Right atrium auricular region (tissue), 2 donors: ENCODE results near the gene HIBCH. TPM values are rescaled to one million over a fixed set of nuclear protein-coding genes. Genes with fewer than 3 reads are reported as not detected.
"Not testable (repeated sequence)": the region's sequence is repeated elsewhere in the genome, so short reads cannot be mapped to it uniquely, and the experiment has no call there.

Experiments used
- DNase-seq: peaks from one replicate; pipeline ENCODE4 v3.0.0-alpha.2; 2019; ENCODE audit warnings: low spot score
- H3K27ac ChIP-seq, 2 donors: fragments of 200-600 bp; sonication (generic); 1 replicate in 1 of 2; 2 replicates in 1 of 2; pipeline ENCODE4 v1.5.1; 2016 to 2019
- H3K27me3 ChIP-seq, 2 donors: fragments of 200-600 bp; sonication (generic); one replicate each; pipeline versions ENCODE4 v1.5.1 to v1.6.0; 2017 to 2019
- H3K36me3 ChIP-seq: fragments of 200-600 bp; sonication (generic); one replicate; pipeline ENCODE4 v1.5.1; 2016
- H3K4me1 ChIP-seq, 2 donors: fragments of 200-600 bp; sonication (generic); one replicate each; pipeline versions ENCODE4 v1.5.1 to v1.6.0; 2017 to 2019
- H3K4me3 ChIP-seq, 2 donors: fragments of 200-600 bp; sonication (generic); 1 replicate in 1 of 2; 2 replicates in 1 of 2; pipeline ENCODE4 v1.5.1; 2017 to 2019; ENCODE audit warnings: mild to moderate bottlenecking in 1 of 2, moderate library complexity in 1 of 2
- H3K9me3 ChIP-seq, 2 donors: fragments of 200-600 bp; sonication (generic); one replicate each; pipeline ENCODE4 v1.5.1; 2019
- total RNA-seq, 2 donors: library from RNA; depleted of rRNA; stranded (reverse); fragments of >200 nt; gene quantifications; one replicate each; pipeline ENCODE4 v1.1.0, GENCODE V29; 2016
- TF ChIP-seq, protein P1 (sequence below), 2 donors: fragments of 200-600 bp; sonication (generic); IDR thresholded peaks; one replicate each; pipeline ENCODE4 v1.5.1; 2019; ENCODE audit warnings: antibody characterized with exemption in 2 of 2

Gene HIBCH
- total RNA-seq, 2 donors from 2014 or later: 11.9 to 17.6 TPM

DNA sequence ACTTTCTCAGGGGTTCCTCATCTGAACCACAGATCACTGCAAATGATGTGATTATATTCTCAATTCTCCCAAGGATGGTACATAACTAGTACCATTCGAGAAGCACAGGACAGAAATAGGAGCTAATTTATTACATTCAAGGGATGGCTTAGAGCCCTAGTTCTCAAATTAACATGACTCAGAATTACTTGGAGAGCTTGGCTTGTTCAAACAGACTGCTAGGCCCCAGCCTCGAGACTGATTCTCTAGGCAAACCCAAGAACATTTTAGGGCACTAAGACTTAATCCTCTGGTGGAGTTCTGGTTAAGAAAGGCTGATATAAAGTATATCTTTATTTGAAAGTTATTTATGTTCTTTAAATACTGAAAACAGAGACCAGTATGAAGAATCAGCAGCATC, 35.8 kb downstream of the HIBCH start:
- no peaks in the 10 kb centered on the region for H3K9me3 ChIP-seq
- H3K27me3 ChIP-seq: no peaks in the 10 kb centered on the region
- no peak overlapping the region for H3K27ac ChIP-seq
- no peaks in the 10 kb centered on the region for H3K4me1 ChIP-seq
- peaks cover 10% of the 10 kb centered on the region for H3K36me3 ChIP-seq
- TF ChIP-seq, protein P1, sequence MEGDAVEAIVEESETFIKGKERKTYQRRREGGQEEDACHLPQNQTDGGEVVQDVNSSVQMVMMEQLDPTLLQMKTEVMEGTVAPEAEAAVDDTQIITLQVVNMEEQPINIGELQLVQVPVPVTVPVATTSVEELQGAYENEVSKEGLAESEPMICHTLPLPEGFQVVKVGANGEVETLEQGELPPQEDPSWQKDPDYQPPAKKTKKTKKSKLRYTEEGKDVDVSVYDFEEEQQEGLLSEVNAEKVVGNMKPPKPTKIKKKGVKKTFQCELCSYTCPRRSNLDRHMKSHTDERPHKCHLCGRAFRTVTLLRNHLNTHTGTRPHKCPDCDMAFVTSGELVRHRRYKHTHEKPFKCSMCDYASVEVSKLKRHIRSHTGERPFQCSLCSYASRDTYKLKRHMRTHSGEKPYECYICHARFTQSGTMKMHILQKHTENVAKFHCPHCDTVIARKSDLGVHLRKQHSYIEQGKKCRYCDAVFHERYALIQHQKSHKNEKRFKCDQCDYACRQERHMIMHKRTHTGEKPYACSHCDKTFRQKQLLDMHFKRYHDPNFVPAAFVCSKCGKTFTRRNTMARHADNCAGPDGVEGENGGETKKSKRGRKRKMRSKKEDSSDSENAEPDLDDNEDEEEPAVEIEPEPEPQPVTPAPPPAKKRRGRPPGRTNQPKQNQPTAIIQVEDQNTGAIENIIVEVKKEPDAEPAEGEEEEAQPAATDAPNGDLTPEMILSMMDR (IDR thresholded peaks at IDR 0.05): no peak
- no peak for DNase-seq
- no peak overlapping the region for H3K4me3 ChIP-seq

DNA sequence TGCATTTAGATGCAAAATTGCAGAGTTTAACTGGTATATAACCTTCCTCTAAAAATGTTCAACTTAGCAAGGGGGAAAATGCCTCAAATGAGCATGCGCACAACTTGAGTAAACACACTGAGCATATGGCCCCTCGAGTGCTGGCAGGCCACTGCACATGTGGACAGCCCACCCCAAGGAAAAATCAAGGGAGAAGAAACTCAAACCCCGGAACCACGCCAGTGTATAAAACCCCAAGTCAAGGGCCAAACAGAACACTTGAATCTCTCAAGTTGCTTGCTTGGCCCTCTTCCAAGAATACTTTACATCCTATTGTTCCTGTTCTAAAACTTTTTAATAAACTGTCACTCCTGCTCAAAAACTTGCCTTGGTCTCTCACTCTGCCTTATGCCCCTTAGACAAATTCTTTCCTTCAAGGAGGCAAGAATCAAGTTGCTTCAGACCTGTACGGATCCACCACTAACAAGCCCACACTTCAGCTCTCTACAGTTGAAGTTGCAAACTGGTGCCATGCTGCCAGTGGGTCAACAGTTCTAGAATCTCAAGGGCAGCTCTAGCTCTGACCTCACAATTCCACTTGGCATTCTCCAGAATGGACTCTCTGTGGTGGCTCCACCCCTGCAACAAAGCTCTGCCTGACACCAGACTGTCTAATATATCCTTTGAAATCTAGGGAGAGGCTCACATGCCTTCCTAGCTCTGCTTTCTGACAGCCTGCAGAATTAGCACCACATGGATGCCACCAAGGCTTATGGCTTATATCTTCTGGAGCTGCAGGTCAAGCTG, 38.9 kb downstream of the HIBCH start:
- H3K36me3 ChIP-seq: no peaks in the 10 kb centered on the region
- H3K4me3 ChIP-seq: no peak overlapping the region
- no peaks in the 10 kb centered on the region for H3K4me1 ChIP-seq
- H3K27ac ChIP-seq: no peak overlapping the region
- H3K27me3 ChIP-seq: no peaks in the 10 kb centered on the region
- TF ChIP-seq, protein P1 (IDR thresholded peaks at IDR 0.05): no peak
- no peak for DNase-seq
- H3K9me3 ChIP-seq: no peaks in the 10 kb centered on the region

DNA sequence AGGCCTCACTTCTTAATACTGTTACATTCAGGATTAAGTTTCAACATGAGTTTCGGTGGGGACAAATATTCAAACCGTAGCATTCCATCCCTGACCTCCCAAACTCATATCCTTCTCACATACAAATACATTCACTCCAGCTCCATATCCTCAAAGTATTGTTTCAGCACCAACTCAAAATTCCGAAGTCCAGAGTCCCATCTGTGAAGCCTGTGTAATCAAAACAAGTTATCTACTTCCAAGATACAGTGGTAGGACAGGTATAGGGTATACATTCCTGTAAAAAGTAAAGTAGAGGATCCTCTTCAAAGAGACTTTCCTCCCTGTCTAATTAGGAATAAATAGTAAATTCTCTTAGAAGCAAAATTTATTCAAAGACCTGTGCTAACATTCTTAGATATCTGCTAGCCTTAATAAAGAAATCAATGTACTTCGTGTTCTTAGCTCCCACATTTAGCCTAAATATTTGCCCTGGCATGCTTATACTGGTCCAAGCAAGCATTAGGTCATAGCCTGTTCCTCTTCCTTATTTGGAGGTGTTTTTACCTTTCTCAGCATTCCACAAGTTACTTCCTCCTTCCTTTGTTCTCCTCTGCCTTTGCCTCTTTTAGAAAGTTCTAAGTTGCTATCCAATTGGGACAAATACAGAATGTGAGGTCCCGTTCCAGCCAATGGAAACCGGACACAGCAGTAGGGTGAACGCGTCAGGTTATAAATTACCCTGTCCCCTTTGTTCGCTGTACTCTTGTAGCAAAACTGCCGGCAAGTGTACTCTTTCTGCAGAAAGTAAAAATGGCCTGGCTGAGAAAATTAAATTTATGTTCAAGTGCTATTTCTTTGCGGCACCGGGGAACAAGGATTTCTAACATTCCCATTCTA, 40.1 kb downstream of the HIBCH start:
- H3K36me3 ChIP-seq, H3K4me1 ChIP-seq, H3K9me3 ChIP-seq, H3K27me3 ChIP-seq, DNase-seq, H3K27ac ChIP-seq, H3K4me3 ChIP-seq: not testable (repeated sequence)

DNA sequence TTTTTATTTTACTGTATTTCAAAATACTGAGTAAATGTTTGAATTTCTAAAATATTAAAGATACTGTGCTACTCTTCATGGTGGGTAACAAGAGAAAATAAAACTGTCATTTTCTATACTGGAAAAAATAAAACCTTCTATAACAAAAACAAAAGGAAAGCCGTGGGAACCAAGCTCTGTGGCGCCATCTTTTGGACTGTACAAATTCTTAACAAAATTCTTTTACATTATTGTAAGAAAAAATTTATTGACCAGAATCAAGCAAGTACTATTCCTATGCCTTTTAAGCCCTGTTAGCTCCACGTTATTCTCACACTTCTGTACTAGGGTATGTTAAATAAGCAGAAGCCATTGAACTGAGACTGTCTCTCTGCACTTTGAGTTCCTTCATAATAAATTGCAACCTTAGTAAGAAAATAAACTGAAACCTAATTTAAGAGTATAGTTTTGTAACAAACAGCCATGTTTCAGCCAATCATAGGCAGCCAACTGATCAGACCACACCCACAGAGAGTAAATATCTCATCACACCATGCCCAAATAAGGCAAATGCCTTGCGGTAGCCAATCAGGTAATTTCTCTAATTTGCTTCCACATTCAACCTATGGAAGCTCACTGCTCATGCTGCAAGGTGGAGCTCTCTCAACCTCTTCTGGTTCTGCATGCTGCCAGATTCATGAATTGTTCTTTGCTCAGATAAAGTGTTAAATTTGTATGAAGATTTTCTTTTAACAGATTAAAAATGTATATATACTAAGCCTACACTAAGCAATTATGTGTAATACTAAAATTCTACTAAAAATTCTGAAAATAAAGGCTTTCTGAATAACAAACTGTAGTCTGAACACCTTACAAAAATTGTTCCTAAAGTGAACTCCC, 42.2 kb downstream of the HIBCH start:
- Histone ChIP-seq H3K4me1 (no peaks in the 10 kb centered on the region), H3K27me3 (no peaks in the 10 kb centered on the region), H3K36me3 (no peaks in the 10 kb centered on the region), H3K9me3 (no peaks in the 10 kb centered on the region), H3K4me3 (no peak overlapping the region), H3K27ac (no peak overlapping the region)
- DNase-seq: no peak
- TF ChIP-seq, protein P1 (IDR thresholded peaks at IDR 0.05): peak in 1 of 2 donors; percentile 64

DNA sequence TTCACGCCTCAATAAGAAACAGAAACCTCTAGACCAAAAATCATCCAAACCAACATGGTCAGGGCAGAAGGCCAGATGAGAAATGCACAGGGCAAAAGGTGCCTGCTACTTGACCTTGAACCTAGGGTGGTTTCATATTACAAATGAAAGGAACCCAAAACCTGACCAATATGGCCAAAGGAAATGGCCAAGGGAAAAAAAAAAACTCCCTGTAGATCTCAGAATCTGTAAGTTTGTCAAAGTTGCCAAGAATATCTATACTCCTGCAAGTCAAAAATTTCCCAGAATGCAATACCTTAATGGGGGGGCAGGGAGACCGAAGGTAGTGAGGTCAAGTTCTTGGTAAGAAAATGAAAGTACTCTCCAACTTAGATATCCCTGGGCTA, 47.2 kb downstream of the HIBCH start:
- Histone ChIP-seq H3K27me3 (no peaks in the 10 kb centered on the region), H3K36me3 (no peaks in the 10 kb centered on the region), H3K4me1 (peaks cover 0 to 3% of the 10 kb centered on the region in 2 donors), H3K9me3 (no peaks in the 10 kb centered on the region), H3K4me3 (no peak overlapping the region), H3K27ac (no peak overlapping the region)
- DNase-seq: no peak
- TF ChIP-seq, protein P1 (IDR thresholded peaks at IDR 0.05): no peak
